ENCODE data around the gene SLC6A8.
"Not testable (repeated sequence)": the region's sequence is repeated elsewhere in the genome, so short reads cannot be mapped to it uniquely, and the experiment has no call there.

The SLC6A8 gene

DNA sequence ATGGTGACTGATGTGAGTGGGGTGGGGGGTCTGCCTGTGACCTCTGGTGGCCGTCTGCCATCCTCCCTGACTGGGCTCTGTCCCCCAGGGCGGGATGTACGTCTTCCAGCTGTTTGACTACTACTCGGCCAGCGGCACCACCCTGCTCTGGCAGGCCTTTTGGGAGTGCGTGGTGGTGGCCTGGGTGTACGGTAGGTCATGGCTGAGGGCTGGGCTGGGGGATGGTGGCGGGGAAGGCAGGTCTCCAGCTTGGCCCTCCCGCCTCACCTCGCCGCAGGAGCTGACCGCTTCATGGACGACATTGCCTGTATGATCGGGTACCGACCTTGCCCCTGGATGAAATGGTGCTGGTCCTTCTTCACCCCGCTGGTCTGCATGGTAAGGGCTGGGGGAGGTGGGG is 6.5 kb downstream of the SLC6A8 start:
- not testable (repeated sequence) for DNase-seq

DNA sequence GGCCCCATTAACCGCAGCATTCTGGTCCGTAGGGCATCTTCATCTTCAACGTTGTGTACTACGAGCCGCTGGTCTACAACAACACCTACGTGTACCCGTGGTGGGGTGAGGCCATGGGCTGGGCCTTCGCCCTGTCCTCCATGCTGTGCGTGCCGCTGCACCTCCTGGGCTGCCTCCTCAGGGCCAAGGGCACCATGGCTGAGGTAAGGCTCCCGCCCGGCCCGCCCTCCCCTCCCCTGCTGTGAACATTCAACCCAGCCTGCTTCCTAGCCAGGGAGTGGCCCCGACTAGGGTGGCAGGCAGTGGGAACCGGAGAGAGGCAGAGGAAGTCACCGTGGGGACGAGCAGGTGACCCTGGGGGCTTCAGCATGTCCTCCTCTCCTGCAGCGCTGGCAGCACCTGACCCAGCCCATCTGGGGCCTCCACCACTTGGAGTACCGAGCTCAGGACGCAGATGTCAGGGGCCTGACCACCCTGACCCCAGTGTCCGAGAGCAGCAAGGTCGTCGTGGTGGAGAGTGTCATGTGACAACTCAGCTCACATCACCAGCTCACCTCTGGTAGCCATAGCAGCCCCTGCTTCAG is 7.1 kb downstream of the SLC6A8 start:
- DNase-seq = no peak

DNA sequence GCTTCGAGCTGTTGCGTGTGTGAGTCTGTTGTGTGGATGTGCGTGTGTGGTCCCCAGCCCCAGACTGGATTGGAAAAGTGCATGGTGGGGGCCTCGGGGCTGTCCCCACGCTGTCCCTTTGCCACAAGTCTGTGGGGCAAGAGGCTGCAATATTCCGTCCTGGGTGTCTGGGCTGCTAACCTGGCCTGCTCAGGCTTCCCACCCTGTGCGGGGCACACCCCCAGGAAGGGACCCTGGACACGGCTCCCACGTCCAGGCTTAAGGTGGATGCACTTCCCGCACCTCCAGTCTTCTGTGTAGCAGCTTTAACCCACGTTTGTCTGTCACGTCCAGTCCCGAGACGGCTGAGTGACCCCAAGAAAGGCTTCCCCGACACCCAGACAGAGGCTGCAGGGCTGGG is 8.4 kb downstream of the SLC6A8 start:
- DNase-seq = no peak

DNA sequence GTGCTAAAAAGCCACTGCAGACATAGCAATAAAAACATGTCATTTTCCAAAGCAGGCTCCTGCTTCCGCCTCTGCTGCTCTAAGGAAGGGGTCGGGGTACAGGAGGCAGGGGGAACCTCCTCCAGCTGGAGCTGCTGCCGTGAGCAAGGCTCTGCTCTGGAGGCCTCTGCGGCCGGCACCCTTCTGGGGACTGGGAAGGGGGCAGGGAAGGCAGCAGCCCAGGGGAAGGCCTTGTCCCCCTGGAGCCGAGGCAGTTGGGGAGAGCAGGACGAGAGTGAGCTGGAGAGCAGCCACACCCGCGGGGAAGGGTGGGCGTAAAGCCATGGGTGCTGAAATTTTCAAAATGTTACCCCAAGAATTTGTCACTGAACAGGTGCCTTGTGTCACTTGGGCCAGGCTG is 8.8 kb downstream of the SLC6A8 start:
- not testable (repeated sequence) for DNase-seq

DNA sequence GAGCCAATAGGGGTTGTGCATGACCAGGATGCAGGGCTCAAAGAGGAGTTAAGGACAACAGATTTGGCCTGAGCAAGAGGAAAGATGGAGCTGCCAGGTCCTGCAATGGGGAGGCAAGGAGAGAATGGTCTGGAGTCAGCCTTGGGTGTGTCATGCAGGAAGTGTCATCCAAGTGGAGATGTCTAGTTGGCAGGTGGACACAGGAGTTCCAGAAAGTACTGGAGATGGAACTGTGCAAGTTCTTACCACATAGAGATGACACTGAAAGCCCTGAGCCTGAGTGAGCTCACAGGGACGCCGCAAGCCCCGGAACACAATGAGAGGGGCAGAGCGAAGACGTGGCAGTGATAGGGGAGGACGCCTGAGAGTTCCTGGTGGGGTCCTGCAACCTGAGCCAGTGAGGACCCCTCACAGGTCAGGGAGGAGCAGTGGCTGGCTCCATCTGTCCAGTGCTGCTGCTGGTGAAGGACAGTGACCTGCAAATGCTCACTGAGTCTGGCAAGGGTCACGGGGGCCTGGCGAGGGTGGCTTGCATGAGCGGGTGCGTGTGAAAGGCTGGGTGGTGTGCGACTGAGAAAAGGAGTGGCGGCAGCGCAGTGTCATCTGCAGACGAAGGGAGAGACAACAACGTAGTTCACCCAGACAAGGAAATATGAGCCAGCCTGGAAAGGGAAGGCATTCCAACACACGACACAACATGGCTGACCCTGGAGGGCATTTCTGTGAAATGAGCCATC is 9.4 kb downstream of the SLC6A8 start:
- not testable (repeated sequence) for DNase-seq

DNA sequence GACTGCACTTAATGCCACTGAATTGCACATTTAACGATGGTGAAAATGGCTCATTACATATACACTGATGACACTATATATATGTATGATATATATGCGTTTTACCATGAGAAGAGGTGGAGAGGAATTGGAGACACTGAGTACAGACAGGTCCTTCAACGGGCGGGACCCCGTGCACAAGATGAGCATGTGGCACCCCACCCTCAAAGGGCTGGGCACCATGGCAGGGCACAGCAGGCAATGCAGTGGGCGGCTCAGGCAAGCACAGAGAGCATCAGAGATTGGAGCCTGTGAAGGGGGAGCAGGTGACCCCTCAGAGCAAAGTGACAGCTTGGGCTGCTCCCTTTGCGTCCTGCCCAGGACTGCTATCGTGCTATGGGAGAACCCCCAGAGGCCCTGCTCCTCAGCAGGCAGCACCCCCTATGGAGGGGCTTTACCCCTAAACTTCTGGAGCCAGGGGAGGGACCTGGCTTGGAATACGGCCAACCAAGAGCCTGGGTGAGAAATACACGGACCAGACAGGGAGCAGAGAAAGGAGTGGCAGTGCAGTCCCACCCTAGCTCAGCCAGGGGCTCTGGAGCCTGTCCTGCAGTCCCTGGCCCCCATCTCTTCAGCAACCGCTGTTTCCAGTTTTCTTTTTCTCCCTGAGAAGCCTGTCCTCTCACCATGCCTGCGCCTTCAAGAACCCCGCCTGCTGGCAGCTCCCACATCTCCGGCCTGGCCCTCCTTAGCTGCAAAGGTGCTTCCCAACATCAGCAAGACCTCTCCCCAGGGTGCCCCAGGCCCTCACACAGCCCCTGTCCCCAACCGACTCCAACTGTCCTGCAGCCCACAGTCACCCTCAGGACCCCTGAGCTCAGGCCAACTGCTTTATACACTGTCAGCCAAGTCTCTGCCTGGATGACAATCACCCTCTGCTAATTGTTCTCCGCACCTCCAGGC is 10.5 kb downstream of the SLC6A8 start:
- DNase-seq = no peak

DNA sequence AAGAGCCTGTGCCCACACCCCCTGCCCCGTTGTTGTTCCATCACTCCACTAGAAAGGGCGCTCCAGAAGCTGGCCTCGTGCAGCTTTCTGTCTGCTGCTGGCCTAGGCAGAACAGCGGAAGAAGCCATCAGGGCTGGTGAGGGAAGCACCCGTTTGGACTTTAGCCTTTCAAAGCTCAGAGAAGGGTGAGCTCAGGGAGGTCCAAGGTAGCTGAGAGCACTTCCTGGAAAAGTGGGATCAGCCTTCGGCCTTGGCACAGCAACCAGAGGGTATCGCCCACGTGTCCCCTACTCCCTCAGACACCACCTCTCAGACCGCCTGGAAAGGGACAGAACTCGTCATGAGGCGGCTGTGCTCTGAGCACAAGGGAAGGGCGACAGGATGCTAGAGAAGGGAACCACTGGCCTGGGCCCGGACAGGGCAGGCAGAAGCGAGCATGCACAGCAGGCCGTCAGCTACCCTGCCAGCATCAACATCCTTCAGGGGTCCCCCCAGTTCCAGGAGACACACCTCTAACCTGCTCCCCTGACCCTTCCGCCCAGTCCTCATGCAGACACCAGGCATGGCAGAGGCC is 11.6 kb downstream of the SLC6A8 start:
- DNase-seq = not testable (repeated sequence)

DNA sequence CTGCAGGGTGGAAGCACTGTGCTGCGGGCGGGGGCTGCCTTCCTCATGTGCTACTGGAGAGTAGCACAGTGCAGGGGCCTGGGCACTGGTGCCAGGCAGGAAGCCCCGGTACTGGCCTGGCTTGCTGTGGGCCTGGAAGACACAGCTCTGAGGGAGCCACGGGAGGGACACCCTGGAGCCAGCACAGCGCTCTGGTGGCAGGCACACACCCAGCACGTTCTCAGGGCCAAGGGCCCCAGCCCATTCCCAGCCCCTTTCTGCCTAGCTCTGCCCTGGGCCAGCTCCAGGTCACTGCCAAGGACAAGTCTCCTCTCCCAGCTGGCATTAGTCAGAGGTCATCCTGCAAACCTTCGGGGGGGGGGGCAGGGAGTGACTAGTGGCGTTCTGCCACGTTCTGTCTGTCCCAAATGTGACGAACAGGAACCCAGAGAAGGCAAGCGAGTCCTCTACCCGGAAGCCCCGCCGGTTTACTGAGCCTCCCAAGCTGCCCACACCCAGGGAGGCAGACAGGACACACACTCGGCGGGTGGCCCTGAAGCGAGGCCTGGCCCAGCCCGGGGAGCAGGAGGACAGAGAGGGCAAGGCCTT is 12.2 kb downstream of the SLC6A8 start:
- DNase-seq = not testable (repeated sequence)

DNA sequence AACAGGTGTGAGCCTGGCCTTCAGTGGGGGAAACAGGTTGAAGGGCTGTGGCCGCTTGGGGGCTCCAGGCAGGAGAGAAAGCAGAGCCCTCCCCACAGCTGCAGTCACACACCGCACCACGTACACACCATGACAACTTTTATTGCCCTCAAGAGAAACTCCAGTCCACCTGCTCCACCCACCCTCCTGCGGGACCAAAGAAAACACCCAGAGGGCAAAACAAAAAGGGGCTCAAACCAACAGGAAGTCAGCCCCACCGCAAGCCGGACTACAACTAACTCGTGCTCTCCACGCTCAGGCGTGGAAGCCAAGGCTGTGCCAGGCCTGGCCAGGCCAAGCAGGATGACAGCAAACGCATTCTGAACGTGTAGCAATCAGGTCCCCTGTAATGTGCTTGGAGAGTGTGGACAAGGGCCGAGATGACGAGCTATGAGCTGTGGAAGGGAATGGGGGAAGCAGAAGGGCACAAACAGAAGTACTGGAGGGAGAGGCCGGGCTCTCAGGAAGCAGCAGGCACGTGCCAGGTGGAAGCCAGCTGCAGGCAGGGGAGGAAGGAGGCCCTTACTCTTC is 12.7 kb downstream of the SLC6A8 start:
- DNase-seq = no peak

DNA sequence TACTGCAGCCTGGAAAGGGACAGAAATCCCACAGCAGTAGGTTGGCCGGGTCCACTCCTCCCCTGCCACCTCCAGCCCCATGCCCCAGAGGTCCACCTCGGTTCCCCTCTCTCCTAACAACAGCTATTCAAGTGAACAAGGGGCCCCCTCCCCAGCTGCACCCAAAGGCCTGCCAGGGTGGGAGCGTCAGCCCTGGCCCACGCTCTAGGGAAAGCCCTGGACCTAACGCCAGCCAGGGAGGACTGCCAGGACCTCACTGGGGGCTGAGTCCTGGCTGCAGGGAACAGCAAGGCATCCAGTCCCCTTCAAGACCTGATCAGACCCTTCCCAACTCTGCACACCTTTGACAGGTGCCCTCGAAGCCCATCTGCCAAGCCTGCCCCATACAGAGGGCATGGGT is 13.2 kb downstream of the SLC6A8 start:
- no peak for DNase-seq

DNA sequence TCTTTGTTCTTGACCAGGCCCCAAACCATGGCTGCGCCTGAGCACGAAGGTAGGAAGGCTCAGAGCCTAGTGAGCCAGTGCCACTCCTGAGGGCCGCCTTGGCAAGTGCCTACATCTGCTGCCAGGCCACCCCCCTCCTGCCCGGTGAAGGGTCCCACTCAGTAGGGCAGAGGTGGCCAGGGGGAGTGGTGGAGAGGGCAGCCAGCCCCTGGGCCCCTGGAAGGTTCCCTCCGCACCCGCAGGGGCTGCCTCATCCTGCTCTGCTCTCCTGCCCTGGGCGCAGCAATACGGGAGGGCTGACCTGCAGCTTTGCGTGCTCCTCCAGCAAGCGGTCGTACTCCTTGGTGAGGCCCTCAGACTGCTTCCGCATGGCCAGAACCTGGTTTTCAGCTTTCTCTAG is 14.0 kb downstream of the SLC6A8 start:
- DNase-seq = no peak

DNA sequence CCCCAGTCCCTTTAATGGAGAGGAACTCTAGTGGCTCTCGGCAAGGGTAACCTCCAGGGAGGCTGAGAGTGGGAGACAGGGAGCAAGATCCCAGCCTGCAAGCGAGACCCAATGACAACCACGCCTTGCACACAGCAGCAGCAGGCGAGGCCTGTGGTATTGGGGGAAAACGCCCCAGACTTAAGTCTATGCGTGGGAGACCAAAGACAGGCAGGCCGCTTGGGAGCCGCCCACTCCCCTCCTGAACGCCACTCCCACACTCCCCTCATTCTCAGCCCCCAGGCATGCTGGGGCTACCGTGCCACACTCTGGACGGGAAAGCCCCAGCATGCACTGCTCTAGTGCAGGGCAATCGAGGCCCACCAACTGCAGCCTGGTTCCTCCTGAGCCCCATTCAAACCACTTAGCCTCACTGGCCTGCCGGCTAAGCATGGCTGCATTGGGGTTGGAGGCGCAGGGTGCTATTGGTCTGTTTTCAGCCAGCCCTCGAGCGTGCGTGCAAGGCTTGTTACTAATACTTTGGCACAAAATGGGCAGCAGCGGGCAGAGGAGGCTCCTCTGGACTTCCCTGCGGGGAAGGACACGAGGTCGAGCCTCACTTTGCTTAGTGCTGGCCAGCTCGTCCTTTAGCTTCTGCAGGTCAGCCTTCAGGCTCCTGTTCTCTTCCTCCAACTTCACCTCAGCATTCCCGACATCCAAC is 14.8 kb downstream of the SLC6A8 start:
- DNase-seq = no peak

DNA sequence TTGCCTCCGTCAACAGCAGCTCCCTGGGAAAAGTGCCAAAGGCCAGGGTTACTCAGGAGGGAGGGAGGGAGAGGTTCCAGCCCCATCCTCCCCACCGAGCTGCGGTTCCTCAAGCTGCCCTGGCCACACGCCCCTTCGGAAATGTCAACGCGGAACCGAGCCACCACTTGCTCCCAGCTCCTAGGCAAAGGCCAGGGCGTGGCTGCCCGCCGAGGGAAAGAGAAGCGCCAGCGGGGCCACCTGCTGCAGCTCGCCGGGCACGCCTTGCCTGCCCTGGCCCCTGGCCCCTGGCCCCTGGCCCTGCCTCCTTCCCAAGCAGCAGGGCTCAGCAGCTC is 15.3 kb downstream of the SLC6A8 start:
- no peak for DNase-seq

DNA sequence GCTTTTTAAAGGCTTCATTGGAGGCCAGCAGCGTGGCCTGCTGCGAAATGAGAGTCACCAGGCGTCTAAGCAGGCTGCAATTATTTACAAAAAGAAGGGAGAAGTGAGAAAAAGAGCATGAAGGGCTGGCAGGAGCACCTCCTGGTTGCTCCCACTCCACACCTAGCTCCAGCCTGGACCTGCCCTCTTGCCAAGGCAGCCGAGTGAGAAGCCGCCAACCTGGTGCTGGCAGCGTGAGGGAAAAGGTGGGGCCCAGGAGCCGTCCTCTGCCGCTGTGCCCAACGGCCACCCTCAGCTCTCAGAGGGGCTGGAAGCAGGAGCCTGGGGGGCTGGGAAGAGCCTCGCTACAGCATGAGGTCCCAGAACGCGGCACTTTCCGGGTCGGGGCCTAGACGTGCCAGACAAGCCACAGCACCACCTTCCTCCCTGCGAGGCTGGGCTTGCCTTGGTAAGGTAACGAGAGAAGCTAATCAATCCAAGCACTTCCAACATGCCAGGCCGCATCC is 16.3 kb downstream of the SLC6A8 start:
- DNase-seq = no peak

DNA sequence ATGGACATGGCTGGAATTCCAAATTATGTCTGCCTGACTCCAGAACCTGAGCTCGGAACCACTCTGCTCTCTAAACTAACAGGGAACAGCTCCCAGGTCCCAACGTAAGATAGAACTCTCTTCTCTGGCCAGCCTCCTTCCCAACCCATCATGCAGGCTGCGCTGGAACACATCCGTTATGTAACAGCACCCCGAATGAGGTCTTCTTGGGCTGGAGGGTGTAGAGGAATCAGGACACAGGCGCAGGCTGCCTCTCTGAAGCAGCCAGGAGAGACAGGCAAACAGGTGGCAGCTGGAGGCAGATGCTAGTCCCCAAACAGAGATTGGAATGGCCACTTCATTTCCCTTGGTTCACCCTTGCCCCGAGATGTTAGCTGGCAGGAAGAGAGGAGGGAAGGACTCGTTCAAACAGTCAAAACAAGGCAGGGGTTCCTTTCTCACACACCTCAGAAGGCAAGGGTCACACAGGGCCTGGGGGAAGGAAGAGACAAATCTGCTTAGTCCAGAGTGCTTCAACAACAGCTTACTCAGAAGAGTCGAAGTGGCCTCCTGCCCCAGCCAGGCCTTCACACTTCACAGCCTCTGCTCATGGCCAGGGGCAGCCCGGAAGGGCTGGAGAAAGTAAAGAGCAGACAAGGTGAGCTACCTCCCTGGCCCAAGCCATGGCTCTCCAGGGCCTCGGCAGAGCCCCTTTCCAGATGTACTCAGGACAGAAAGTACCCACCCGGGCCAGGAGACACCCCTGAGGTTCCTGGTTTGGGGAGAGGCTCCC is 17.1 kb downstream of the SLC6A8 start:
- not testable (repeated sequence) for DNase-seq

DNA sequence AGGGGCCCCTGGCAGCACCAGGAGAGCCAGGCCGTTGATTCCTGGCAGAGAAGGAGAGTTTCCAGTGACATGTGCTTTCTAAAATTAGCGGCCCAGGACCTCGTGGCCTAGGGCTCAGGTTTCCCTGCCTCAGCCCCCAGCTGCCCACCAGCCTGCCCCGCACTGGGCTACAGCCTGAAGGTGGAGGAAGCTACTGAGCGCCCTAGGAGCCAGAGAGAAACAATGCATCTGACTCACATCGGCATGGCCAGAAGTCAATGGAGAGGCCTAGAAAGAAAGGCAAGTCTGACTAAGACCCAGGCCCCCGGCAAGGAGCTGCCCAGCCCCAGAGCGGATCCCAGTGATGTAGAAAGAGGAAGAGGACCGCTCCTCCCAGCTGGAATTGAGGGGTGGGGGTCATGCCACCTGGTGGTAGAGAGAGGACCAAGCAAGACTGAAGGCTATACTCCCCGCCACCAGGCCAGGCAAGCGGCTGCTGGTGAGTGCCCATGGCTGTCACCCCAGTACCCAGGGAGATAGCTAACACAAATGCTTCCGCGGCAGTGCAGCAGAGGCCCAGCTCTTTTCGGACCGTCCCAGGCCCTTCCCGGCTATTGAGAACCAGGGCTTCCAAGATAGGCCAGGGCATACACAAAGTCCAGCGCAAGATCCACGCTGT is 17.8 kb downstream of the SLC6A8 start:
- not testable (repeated sequence) for DNase-seq

DNA sequence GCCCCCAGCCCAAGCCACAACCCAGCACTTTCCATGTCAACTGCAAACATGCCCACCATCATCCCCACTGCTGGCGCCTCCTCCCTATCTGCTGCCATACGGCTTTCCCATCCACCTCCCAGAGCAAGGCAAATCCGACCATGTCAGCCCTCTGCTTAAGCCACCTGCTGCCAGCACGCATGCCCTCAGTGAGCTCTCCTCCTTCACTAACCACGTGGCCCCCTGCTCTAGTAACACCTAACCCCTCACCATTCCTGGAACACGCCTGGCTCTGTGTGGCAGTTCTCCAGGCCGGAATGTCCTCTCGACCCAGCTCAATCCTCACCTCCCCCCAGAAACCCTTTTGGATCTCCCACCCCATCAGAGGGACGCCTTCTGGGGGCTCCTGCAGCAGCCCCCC is 19.1 kb downstream of the SLC6A8 start:
- no peak for DNase-seq

DNA sequence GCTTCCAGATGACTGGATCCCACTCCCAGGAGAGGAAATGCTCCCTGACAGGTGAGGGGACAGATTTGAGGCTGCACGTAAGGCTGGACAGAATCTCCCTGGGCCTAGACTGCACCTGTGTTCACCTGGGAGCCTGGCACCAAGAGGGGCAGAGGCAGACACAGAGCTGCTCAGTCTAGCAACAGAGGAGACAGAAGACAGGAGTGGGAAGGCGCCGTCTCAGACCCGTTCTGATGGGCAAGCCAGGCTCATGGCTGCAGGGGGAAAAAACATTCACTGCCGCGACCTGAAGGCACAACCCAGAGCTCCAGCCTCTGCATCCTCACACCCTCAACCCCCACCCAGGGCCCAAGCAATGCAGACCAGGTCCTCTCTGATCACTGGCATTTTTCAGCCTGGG is 19.7 kb downstream of the SLC6A8 start:
- DNase-seq = no peak

DNA sequence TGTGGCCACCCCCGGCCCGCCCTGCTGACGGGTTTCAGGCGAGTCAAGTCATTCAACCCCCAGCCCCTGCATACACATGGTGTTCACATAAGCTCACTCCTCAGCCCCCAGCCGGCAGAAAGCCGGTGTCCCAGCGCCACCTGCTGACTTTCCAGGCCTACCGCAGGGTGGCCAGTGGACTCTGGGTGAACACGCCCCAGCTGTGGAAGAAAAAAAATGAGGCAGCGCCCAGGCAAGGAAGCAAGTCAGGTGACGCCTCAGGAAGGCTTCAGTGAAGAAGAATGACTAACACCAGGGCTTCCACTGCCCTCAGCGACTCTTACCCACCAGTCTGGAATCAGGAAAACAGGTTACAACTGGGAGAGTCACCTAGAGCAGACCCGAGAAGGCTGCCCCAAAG is 20.7 kb downstream of the SLC6A8 start:
- DNase-seq = peak; percentile 71

Measured in kidney glomerular epithelial cell (primary cell).